ENCODE results near the gene NEB.

GRCh38 chr2:151644580-151644979 is 89.7 kb downstream of the NEB start:
- TF ChIP-seq TAF1 (IDR thresholded peaks at IDR 0.05; ENCODE audit: low read depth) (no peak), CTCF (IDR thresholded peaks at IDR 0.05; ENCODE audit: poor library complexity, severe bottlenecking) (no peak)
